HG03025 (cell line): ENCODE data around the gene AP3S2.
"Not testable (repeated sequence)": the region's sequence is repeated elsewhere in the genome, so short reads cannot be mapped to it uniquely, and the experiment has no call there.

Experiments used
- ATAC-seq: cut with Tn5 transposase; IDR thresholded peaks from one replicate; pipeline ENCODE4 v1.9.1; 2021; ENCODE audit warnings: mild to moderate bottlenecking, moderate library complexity; ENCODE audit not compliant: unreplicated experiment, low FRiP score

Gene AP3S2

DNA sequence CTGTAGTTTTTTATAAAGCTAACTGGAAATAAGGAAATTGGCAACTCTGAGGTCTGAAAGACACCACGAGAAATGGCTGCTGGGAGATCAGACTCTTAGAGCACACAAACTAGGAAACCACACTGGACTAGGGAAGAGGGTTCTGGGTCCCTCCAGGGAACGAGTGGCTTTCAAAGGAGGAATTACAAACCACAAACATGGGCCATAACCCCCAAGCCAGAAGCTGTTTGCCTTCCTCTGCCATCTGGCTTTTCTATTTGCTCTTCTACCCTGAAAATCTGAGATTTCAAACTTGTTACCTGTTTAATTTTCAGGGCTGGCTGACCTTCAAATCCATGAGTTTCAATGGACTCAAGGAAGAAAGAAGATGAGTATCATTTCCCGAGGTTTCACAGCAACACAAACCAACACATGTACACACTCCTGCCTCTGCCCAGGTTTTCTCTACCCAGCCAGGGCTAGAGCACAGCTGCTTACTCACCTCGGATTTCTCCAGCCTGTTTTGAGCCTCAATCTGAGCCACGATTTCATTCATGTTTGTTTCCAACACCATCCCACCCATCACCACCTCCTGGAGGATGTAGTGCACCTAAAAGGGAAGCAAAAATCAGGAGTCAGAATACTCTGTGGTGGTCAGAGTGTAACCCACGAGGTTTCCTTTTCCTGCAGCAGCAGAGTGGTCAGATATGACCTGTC, 56.5 kb downstream of the AP3S2 start:
- ATAC-seq = no peak

DNA sequence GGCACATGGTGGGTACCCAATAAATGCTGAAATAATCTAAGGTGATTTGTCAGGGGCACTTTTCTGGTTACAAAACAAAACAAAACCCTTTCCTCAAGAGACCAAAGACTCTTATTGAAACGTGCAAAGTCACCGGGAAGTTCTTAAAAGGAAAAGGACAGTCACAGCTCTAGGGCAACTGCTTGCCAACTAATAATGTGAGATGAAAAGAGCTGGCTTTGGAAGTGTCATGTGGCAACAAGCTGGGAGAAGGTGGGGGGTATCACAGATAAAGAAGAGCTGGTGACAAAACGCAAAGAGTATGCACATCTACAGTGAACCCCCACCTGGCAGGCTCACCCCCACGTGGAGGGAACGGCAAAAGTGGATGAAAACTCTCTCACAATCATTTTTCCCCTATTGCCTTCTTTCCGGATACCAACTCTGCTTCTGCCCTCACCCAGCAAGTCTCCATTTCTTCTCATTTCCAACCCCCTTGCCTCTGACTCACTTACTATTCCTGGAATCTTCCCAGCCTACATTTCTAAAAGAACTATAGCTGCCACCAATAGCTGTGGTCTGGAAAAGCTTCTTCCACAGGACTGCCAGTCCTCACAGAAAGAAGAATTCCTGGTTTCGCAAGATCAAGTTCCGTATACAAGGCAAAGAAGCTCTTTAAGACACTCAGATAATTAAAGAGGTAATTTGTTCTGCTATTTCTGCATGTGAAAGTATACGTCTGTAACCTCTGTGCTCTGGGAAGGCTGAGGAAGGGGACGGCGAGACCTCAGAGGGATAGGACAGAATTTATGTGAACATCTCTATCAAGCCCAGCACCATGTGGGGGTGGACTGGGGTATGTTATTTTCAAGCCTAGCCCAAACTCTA, 57.3 kb downstream of the AP3S2 start:
- no peak for ATAC-seq

DNA sequence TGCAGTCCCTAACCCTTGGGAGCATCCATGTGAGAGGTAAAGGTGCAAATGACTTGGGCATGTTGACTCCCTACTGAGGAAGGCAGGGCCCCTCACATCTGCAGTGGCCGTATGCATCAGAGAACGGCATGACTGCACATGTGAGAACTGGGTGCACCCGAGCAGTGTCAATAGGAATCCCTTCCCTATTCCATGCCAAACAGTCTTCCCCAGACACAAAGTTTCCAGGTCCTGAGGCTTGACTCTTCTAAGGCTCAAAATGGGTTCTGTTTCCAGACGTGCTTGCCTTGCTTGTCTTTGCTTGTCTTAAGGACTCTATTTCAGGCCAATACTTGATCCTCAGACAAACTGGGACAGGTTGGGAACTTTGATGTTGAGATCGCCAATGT, 58.6 kb downstream of the AP3S2 start:
- no peak for ATAC-seq

DNA sequence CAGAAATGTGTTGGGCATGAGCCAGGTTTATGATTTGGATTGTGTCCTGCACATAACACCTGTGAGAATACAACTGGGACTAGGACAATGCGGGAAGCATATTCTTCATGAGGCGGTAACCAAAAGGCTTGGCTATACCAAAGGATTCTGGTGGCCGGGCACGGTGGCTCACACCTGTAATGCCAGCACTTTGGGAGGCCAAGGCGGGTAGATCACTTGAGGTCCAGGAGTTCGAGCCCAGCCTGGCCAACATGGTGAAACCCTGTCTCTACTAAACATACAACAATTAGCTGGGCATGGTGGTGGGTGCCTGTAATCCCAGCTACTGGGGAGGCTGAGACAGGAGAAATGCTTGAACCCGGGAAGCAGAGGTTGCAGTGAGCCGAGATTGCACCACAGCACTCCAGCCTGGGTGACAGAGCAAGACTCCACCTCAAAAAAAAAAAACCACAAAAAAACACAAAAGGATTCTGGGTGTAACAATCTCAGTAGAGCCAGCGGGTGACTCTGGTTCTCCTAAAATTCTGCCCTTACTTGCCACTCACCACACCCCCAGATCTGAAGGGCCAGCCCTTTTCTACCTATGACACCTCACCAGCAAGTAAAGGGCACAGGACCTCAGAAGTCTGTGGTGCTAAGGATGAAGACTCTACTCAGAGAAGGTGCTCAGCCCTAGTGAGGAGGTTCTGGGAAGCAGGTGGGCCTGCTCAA, 59.2 kb downstream of the AP3S2 start:
- not testable (repeated sequence) for ATAC-seq

DNA sequence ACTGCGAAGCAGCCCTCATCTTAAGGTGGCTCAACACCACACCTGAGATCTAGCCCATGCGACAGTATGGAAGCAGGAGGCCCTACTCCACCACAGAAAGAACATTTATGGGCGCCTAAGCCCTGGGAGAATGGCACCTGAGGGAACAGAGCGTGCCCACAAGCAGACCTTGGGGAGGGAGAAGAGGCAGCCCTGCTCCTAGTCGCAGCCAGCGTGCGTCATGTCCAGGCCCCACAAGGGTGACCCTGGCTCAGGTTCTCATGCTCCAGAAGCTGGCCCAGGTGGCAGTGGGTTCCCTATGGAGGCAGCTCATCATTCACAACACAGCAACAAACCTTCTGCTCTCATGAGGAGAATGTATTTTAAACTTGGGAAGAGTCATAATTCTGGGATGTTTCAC, 59.8 kb downstream of the AP3S2 start:
- no peak for ATAC-seq

DNA sequence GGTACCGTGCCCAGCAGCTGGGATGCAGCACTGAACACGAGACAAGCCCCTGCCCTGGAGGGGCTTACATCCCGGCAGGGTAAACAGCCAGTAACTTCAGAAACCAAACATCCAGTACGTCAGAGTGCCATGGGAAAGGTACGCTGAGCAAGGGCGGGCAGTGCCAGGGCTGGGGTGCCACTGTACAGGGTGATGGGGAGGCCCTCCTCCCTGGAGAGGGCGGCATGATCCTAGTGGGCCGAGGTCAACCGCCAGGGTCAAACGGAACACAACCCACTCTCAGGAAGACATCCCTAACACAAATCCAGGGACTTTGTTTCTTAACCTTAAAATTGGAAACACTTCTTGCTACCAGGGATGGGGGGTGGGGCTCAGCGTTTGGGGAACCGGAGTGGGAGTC, 63.2 kb downstream of the AP3S2 start:
- no peak for ATAC-seq

DNA sequence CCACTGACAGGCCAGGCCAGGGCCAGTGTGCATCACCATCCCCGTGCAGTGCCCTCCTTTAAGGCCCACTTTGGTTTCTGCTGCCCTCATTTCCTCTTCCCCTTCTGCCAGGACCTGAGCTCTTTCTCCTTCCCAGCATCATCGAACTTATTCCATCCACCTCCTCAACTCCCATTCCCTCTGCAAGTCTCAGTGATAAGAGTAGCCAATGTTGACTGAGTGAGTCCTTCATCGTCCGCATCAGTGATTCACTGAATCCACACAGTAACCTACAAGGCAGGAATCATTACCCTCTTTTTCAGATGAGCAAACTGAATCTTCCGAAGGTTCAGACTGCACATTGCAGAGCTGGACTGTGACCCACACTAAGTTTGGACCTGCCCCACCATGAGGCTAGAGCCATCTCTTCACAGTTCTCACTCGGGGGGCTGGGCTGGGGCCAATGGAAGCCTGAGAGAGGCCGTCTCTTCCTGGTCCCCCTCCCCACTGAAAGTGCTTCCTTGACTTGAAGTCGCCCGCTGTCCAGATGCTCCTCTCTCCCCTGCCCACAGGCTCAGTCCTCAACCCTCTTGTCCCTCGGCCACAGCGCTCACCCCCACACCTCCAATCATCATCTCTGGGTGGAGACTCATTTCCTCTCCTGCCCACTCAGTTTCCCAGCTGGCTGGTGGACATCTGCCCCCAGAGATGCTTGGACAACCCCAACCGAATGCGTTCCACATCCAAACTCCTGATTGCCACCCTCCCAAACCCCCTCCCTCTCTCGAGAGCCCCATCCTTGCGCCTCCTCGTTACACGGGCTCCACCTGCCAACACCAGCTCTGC, 64.0 kb downstream of the AP3S2 start:
- no peak for ATAC-seq

DNA sequence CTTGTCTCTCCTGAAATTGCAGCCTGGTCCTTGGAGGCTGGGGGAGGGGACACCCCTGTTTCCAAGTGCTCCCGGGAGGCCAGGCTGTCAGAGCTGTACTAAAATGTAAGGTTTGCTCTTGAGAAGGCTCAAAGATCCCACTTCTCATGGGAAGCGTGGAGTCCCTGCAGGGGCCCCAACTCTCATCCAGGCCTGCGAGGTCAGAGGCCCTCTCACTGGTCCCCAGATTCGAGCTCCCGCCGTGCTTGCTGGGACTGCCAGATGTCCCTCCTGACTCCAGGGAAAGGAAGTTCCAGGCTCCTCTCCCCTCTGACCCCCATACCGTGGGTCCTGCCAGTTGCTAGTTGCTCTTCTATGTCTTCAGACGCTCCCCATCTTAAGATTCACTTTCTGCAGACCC, 64.6 kb downstream of the AP3S2 start:
- ATAC-seq = no peak

DNA sequence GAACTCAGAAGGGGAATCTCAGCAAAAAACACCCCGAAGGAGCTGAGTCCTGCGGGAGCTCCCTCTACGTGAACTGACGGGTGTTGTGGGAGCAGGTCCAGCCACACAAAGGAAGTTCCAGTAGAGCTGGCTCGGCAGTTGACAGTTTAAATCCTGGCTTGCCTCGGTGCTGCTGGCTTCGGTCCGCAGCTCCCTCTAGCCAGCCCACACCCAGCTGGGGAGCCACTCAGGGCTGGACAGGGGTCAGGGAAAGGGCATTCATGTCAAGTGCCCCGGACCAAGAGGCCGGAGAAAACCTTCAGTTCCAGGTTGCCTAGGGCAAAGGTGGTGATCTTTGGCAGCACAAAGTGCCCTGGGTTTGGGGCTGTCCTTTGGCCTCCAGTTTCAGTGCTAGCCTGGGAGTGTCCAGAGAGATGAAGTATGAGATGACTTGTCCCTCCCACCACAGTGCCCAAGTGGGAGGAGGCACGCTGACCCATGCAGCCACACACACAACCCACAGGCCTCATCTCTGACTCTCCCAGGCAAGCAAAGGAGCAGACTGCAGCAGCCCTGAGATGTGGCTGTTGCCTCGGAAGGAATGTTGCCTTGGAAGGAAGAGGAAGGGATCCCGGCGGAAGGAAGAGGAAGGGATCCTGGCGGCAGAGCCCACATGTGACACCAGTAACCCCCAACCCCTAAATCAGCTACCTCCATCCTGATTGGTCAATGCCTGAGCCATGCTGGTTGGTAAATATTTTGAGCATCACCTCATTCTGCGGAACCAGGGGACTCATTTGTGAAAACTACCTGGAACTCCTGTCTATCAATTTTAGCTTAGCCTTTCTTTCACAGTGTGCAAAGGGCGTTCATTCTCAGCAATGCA, 65.3 kb downstream of the AP3S2 start:
- no peak for ATAC-seq

DNA sequence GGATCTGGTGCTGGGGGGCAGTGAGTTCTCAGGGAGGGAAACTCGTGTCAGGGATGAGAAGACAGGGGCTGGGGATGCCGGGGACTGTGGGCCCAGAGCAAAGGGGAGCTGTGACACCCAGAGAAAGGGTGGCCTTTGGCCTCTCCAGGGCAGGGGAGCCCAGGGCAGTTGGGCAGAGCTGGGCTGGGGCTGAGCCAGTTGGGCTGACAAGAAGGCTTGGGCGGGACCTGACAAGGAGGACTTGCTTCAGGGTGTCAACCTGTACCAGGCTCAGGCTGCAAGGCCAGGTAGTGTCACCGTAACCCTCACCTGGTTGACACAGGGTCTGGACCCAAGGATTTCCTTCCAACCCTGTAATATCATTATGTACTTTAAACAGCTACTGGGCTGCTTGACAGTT, 66.0 kb downstream of the AP3S2 start:
- ATAC-seq = no peak

DNA sequence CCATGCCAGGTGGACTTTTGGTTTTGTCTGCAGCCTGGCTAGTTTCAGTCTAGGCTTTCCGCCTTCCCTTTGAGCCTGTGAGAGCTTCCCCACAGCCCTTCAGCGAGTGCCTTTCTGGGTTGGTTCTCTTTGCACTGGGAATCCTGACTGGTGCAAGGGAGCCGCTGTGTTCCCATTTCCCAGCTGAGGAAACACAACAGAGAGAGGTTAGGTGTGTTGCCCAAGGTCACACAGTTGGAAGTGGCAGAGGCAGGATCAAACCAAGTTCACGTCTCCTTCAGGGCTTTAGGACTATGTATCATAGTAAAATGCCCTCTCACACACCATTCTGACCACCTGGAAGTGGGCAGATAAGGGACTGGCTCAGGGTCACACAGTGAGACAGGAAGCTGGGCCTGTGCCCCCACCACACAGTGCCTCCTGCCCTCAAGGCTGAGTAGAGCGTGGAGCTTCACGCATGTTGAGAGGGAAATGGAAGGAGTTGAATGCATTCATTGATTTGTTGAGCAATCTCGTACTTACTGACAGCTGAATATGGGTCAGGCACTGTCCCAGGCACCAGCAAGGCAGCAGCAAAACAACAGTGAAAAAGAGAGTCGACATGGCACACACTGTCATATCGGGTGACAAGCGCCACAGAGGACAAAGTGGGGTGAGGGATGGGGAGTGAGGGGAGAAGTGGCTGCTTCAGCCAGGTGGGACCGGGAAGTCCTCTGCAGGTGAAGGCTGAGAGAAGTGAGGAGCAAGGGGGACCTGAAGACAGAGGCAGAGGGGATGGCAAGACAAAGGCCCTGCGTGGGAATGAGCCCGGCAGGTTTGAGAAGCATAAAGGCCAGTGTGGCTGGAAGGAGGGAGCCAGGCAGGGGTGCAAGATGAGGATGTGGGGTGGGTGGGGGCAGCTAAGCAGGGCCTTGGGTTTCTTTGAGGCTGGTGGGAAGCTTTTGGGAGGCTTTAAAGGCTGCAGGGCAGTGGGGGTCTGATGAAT, 66.8 kb downstream of the AP3S2 start:
- no peak for ATAC-seq

DNA sequence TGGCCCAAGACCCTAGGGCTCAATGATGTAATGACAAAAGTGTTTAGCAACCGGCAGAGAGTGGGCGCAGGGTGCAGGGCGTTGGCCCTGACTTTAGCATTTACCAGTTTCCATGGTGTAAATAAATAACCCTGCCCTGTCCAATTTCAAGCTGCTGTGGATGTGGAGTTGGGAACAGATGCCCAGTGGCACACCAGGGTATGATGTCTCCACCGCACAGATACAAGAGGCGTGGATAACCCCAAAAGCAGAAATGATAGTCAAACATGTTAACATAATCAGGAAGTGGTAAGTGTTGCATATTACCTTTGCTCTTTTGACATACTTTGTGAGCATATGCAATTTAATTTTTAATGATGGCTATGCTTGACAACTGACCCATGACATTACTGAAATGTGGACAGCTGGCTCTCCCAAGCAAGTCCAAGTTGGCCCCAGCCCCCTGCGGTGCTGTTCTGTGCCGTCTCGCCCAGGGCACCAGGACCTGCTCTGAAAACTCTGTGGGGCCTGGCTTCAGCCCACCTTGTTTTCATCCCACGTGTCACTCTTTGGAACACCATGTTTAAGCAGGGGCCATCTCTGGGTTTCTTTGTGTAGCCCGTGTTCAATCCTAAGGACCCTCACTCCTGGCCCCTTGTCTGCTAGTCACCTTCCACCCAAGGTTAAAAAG, 68.4 kb downstream of the AP3S2 start:
- ATAC-seq = no peak

DNA sequence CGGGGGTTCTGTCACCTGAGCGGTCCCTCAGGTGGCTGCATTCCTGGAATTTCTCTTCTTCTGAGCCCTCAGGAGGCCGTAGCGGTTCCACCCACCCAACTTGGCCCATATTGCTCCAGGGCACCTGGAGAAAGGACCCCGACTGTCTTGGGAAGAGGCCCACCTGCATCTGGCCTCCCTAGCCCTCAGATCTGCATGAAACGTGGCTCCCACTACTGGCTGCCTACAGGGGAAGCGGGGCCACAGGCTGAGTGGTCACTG, 69.3 kb downstream of the AP3S2 start:
- ATAC-seq = no peak

DNA sequence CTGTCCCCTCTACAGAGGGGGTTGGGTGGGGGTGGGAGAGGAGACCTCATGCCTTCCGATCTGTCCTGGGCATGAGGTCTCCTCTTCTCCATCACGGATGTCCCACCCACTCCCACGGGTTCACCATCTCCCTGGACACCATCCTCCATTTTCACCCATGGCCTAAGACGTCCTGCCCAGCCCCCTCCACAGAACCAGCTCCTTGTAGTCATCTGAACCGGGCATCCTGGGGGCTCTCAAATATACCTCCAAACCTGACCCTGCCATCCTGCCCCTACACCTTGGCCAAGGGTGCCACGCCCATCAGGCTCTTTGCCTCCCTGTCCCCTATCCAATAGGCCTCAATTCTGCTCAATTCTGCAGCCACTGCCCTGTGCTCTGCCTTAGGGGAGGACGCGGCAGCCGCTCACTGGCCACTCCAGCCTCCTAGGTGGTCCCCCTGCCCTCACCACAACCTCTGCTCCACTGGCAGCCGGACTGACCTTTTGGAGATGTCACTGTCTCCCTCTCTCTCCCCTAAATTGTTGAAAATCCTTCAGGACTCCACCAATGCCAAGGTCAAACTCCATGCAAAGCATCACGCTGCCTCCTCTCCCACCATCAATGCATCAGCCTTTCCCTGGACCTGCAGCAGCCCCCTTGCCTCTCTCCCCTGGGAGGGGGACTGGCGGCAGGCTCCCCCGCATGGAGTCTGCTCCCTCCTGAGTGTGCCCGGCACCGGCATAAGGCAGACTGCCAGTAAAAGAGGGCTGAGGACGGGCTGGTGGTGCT, 69.8 kb downstream of the AP3S2 start:
- ATAC-seq = no peak

DNA sequence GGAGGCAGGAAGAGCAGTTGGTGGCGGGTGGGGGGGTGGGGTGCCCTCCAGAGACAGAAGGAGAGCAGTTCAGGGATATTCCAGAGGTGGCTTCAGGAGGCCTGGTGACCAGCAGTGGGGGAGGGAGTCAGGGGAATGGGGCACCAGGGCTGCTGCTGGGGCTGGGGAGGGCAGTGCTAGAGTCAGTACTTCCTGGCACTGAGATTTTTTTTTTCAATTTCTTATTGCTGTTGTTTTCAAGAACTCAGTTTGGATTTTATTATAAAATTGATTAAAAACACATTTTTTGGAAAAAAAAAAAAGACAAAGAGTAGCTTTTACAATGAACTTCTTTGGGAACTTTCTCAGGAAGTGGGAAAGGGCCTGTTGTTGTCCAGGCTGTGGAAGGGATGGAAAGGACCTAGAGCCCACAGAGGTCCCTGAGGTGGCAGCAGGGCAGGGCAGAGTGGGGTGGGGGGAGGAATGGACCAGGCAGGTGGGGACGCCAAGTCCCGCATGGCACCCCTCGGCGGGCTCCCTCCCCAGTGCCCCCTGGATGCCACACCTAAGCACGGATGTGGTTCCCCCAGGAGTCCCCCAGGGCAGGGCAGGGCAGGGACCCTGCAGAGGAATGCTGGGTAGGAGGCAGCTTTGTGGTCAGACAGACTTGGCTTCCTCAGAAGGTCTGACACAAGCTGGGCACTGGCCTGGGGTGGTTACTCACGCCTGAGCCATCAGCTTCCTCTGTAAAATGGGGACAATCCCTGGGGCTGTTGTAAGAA, 70.7 kb downstream of the AP3S2 start:
- no peak for ATAC-seq

DNA sequence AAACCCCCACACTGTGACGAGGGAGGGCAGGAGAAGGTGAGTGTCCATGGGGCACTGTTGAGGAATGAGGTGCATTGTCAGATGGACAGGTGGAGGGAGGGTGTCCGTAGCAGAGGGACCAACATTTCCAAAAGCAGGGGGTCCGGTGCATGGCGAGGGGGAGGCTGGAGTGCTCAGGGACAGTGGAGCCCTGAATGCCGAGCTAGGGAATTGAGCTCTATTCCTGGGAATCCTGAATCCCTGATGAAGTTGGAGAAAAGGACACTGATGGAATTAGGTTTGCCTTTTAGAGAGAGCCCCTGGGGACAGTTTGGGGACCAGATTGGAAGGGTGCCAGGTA, 71.2 kb downstream of the AP3S2 start:
- no peak for ATAC-seq

DNA sequence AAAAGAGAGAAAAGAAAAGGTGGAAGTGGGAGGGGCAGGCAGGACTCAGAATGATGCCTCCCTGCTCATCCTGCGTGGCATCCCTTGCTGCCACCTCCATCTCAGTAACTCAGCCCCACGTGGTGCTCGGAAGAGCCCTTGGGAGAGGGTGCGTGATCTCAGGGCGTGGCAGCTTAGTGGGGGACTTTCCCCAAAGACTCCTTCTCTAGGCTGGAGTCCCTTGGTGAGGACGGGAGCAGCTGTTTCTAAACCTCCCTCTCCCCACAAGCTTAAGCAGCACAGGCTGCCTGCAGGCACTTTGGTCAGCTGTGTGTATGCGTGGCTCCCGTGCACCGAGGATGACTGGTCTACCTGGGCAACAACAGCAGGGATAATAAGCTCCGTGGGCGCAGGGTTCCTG, 71.8 kb downstream of the AP3S2 start:
- no peak for ATAC-seq
